GM12874 (cell line): ENCODE results near the gene LRRC4B.

Experiments used
- CTCF ChIP-seq: IDR thresholded peaks from 2 replicates; pipeline ENCODE4 v1.5.1; 2011; ENCODE audit warnings: low read depth, mild to moderate bottlenecking, control low read depth, low read length, moderate library complexity; ENCODE audit not compliant: insufficient read depth

Gene LRRC4B

GRCh38 chr19:50537769-50538230 lies 30.4 kb downstream of the LRRC4B start:
- TF ChIP-seq CTCF = peak; percentile 88

- no peak for TF ChIP-seq CTCF
Measured at GRCh38 chr19:50537306-50537685, 30.9 kb downstream of the LRRC4B start.

- TF ChIP-seq CTCF = 0 out of 2 replicates have a peak, but pooled peaks have one; percentile 6
Measured at GRCh38 chr19:50536662-50537305, 31.5 kb downstream of the LRRC4B start.

- TF ChIP-seq CTCF = no peak
Measured at GRCh38 chr19:50535672-50536187, 32.5 kb downstream of the LRRC4B start.

- no peak for TF ChIP-seq CTCF
Measured at GRCh38 chr19:50534478-50534877, 33.8 kb downstream of the LRRC4B start.

GRCh38 chr19:50532952-50533351 lies 35.3 kb downstream of the LRRC4B start:
- no peak for TF ChIP-seq CTCF

- TF ChIP-seq CTCF = no peak
Measured at GRCh38 chr19:50531171-50531612, 37.0 kb downstream of the LRRC4B start.

GRCh38 chr19:50522881-50523280 lies 45.4 kb downstream of the LRRC4B start:
- no peak for TF ChIP-seq CTCF
